Adrenal gland (tissue), 12 donors: ENCODE data around the gene NISCH. TPM values are rescaled to one million over a fixed set of nuclear protein-coding genes. Genes with fewer than 3 reads are reported as not detected.
A peak's percentile ranks its signal among the peaks of the same experiment; 100 is the strongest.

ENCODE experiments used
- DNase-seq, 7 donors: peaks; one replicate each; pipeline ENCODE4 v3.0.0-alpha.2; 2019 to 2020
- H3K27ac ChIP-seq, 5 donors: fragments of 200-600 bp; sonication (generic) in 4 of 5; 1 replicate in 3 of 5; 2 replicates in 2 of 5; pipeline versions ENCODE4 v1.5.1 to v1.8.0; 2016 to 2020; ENCODE audit warnings: mild to moderate bottlenecking in 1 of 5
- H3K27me3 ChIP-seq: fragments of 200-600 bp; 2 replicates; pipeline ENCODE4 v1.8.0; 2021
- H3K36me3 ChIP-seq, 2 donors: fragments of 200-600 bp; replicated peaks in 1 of 2; 1 replicate in 1 of 2; 2 replicates in 1 of 2; pipeline versions ENCODE4 v1.5.1 to v1.8.0; 2018 to 2022
- H3K4me1 ChIP-seq, 2 donors: fragments of 200-600 bp; replicated peaks in 1 of 2; 1 replicate in 1 of 2; 2 replicates in 1 of 2; pipeline versions ENCODE4 v1.5.1 to v1.8.0; 2018 to 2021
- H3K4me3 ChIP-seq, 4 donors: fragments of 200-600 bp; sonication (generic) in 3 of 4; one replicate each; pipeline ENCODE4 v1.5.1; 2016 to 2018
- H3K9me3 ChIP-seq, 3 donors: fragments of 200-600 bp; sonication (generic) in 1 of 3; replicated peaks in 1 of 3; 1 replicate in 2 of 3; 2 replicates in 1 of 3; pipeline versions ENCODE4 v1.5.1 to v1.8.0; 2016 to 2021
- POLR2A ChIP-seq, 2 donors: fragments of 450-650 bp; IDR thresholded peaks; one replicate each; pipeline ENCODE4 v1.6.1; 2017; ENCODE audit warnings: antibody characterized with exemption in 2 of 2, mild to moderate bottlenecking in 2 of 2, moderate library complexity in 1 of 2
- WGBS, 4 donors: extraction: QIAGEN DNeasy Blood & Tissue Kit in 2 of 4; methylation state at CpG; one replicate each; pipeline versions ENCODE4 v1.1.5 to v1.1.7; 2013 to 2017; 5-methylcytosine and 5-hydroxymethylcytosine counted together
- intact Hi-C, 2 donors: fragments of 100-400 bp; cut with DNase I; formaldehyde crosslinking; loops; one replicate each; pipeline versions ENCODE4 v1.14.1 to v1.15.0; 2022 to 2023
- polyA plus RNA-seq, 3 donors: library from polyadenylated mRNA; stranded (reverse); fragments of 200-250 nt in 2 of 3; fragments of 350-450 nt in 1 of 3; fragmentation: Illumina TruSeq in 1 of 3; extraction: RNeasy Lipid Tissue Mini Kit (QIAGEN cat#74804) in 1 of 3; gene quantifications; one replicate each; pipeline ENCODE4 v1.2.3, GENCODE V29; 2013 to 2014
- total RNA-seq, 9 donors: library from RNA; depleted of rRNA in 4 of 9; stranded (reverse); fragments of >200 nt in 4 of 9; fragments of 120-200 nt in 1 of 9; fragmentation: NEBNext Ultra II Directional in 1 of 9; extraction: Animal tissue kit (Norgen Biotek cat#: 25700) in 1 of 9; gene quantifications; one replicate each; pipeline versions ENCODE4 v1.1.0 to v1.2.4, GENCODE V29; 2013 to 2023
- TF ChIP-seq, protein P1 (sequence below), 6 experiments: fragments of 450-650 bp in 4 of 6; fragments of 200-600 bp in 2 of 6; sonication (generic) in 1 of 6; IDR thresholded peaks; 1 replicate in 5 of 6; 2 replicates in 1 of 6; pipeline versions ENCODE4 v1.5.1 to v1.8.0; 2016 to 2021; ENCODE audit warnings: antibody characterized with exemption in 6 of 6, mild to moderate bottlenecking in 2 of 6, moderate library complexity in 1 of 6
- donor health status: healthy with polysubstance abuse.
- donor health status: Bipolar disorder and iron deficiency.
- donor health status: DM: yes; HTN: yes; CAD: no.
- donor health status: DM: no; HTN: no; CAD: no.
- donor health status: DM: no; HTN: no; CAD: no.
- donor health status: DM: yes; HTN: yes; CAD: no.

NISCH gene
- total and polyA plus RNA-seq, 12 donors: 39.4 to 186 (median 100) TPM

DNA sequence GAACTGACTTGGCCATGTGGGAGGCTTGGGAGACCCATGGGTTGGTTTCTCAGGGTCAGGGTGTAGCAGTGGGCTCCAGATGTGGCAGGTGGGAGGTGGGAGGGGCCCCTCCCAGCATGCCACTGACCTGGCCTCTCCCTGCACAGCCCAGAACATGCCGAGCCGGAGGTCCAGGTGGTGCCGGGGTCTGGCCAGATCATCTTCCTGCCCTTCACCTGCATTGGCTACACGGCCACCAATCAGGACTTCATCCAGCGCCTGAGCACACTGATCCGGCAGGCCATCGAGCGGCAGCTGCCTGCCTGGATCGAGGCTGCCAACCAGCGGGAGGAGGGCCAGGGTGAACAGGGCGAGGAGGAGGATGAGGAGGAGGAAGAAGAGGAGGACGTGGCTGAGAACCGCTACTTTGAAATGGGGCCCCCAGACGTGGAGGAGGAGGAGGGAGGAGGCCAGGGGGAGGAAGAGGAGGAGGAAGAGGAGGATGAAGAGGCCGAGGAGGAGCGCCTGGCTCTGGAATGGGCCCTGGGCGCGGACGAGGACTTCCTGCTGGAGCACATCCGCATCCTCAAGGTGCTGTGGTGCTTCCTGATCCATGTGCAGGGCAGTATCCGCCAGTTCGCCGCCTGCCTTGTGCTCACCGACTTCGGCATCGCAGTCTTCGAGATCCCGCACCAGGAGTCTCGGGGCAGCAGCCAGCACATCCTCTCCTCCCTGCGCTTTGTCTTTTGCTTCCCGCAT, 31.8 kb downstream of the NISCH start:
- 86 to 93% (median 88%) methylated on average over 27 to 31 of the region's 31 CpGs for WGBS, 4 donors
- Histone ChIP-seq H3K36me3 (peaks cover 0 to 75% of the 10 kb centered on the region in 2 donors), H3K27me3 (no peaks in the 10 kb centered on the region), H3K27ac (peak overlapping the region in 2 of 5 donors; percentile 17 to 43), H3K4me1 (peaks cover 38 to 64% of the 10 kb centered on the region in 2 donors), H3K4me3 (no peak overlapping the region), H3K9me3 (no peaks in the 10 kb centered on the region)
- intact Hi-C loops: loop anchor here in 1 of 2 donors (5.0 kb wide), 1 partner anchor 35 kb away; no protein-coding TSS in a partner anchor
- no peak for DNase-seq
- TF ChIP-seq POLR2A (IDR thresholded peaks at IDR 0.05): no peak
- TF ChIP-seq, protein P1, sequence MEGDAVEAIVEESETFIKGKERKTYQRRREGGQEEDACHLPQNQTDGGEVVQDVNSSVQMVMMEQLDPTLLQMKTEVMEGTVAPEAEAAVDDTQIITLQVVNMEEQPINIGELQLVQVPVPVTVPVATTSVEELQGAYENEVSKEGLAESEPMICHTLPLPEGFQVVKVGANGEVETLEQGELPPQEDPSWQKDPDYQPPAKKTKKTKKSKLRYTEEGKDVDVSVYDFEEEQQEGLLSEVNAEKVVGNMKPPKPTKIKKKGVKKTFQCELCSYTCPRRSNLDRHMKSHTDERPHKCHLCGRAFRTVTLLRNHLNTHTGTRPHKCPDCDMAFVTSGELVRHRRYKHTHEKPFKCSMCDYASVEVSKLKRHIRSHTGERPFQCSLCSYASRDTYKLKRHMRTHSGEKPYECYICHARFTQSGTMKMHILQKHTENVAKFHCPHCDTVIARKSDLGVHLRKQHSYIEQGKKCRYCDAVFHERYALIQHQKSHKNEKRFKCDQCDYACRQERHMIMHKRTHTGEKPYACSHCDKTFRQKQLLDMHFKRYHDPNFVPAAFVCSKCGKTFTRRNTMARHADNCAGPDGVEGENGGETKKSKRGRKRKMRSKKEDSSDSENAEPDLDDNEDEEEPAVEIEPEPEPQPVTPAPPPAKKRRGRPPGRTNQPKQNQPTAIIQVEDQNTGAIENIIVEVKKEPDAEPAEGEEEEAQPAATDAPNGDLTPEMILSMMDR (IDR thresholded peaks at IDR 0.05): no peak

DNA sequence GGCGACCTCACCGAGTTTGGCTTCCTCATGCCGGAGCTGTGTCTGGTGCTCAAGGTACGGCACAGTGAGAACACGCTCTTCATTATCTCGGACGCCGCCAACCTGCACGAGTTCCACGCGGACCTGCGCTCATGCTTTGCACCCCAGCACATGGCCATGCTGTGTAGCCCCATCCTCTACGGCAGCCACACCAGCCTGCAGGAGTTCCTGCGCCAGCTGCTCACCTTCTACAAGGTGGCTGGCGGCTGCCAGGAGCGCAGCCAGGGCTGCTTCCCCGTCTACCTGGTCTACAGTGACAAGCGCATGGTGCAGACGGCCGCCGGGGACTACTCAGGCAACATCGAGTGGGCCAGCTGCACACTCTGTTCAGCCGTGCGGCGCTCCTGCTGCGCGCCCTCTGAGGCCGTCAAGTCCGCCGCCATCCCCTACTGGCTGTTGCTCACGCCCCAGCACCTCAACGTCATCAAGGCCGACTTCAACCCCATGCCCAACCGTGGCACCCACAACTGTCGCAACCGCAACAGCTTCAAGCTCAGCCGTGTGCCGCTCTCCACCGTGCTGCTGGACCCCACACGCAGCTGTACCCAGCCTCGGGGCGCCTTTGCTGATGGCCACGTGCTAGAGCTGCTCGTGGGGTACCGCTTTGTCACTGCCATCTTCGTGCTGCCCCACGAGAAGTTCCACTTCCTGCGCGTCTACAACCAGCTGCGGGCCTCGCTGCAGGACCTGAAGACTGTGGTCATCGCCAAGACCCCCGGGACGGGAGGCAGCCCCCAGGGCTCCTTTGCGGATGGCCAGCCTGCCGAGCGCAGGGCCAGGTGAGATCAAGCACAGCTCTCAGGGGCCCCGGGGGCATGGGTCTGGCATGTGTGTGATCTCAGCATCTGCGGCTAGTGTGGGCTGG, 32.6 kb downstream of the NISCH start:
- no peak overlapping the region for H3K4me3 ChIP-seq
- H3K27me3 ChIP-seq: no peaks in the 10 kb centered on the region
- 94 to 96% (median 95%) methylated on average over 40 to 59 of the region's 59 CpGs for WGBS, 4 donors
- no peak for DNase-seq
- H3K36me3 ChIP-seq: peaks cover 0 to 75% of the 10 kb centered on the region in 2 donors
- H3K9me3 ChIP-seq: no peaks in the 10 kb centered on the region
- H3K27ac ChIP-seq: peak overlapping the region in 1 of 5 donors; percentile 85
- peaks cover 40 to 67% of the 10 kb centered on the region in 2 donors for H3K4me1 ChIP-seq
- TF ChIP-seq POLR2A (IDR thresholded peaks at IDR 0.05): no peak
- TF ChIP-seq, protein P1 (IDR thresholded peaks at IDR 0.05): no peak
- intact Hi-C loops: loop anchor here in 1 of 2 donors (5.0 kb wide), 1 partner anchor 34 kb away; no protein-coding TSS in a partner anchor

DNA sequence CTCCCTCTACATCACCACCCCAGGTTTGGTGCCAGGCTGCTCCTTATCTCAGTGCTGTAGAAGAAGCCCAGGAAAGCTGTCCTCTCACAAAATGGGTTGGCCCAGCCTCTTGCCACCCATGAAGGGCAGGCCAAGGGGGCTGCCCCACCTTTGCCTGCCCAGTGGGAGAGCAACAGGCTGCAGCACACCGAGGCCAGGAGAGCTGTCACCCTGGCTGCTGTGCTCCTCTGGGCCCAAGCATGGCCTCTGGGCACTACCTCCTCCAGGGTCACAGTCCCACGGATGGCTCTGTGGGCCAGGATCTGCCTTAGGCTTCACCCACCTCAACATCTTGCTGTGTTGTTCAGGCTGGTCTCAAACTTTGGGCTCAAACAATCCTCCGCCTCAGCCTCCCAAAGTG, 33.3 kb downstream of the NISCH start:
- TF ChIP-seq, protein P1 (IDR thresholded peaks at IDR 0.05): no peak
- no peak for TF ChIP-seq POLR2A (IDR thresholded peaks at IDR 0.05)
- 79 to 88% (median 88%) methylated on average over 3 of the region's 3 CpGs; no CpG with 5 or more reads in 1 of the 4 donors for WGBS, 4 donors
- Histone ChIP-seq H3K27me3 (no peaks in the 10 kb centered on the region), H3K4me3 (no peak overlapping the region), H3K4me1 (peaks cover 33 to 67% of the 10 kb centered on the region in 2 donors), H3K36me3 (peaks cover 0 to 76% of the 10 kb centered on the region in 2 donors), H3K27ac (peak overlapping the region in 2 of 5 donors; percentile 63 to 85), H3K9me3 (no peaks in the 10 kb centered on the region)
- no peak for DNase-seq
- intact Hi-C loops: loop anchor here in 1 of 2 donors (5.0 kb wide), 1 partner anchor 34 kb away; no protein-coding TSS in a partner anchor

DNA sequence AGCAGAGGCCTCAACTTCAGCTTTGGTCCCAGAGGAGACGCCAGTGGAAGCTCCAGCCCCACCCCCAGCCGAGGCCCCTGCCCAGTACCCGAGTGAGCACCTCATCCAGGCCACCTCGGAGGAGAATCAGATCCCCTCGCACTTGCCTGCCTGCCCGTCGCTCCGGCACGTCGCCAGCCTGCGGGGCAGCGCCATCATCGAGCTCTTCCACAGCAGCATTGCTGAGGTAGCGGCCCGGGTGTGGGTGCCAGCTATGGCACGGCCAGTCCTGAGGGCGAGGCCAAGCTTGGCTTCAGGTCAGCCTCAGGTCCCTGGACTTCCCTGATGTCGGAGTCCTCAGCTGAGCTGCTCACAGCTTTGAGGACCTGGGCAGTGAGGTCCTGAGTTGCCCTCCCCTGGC, 34.0 kb downstream of the NISCH start:
- Histone ChIP-seq H3K27ac (peak overlapping the region in 3 of 5 donors; percentile 57 to 85 (median 63)), H3K9me3 (no peaks in the 10 kb centered on the region), H3K36me3 (peaks cover 0 to 76% of the 10 kb centered on the region in 2 donors)

More for the DNA sequence above, 34.0 kb downstream of the NISCH start:
- Histone ChIP-seq H3K4me1 (peaks cover 27 to 67% of the 10 kb centered on the region in 2 donors), H3K4me3 (no peak overlapping the region), H3K27me3 (no peaks in the 10 kb centered on the region)
- WGBS, 4 donors: 84 to 91% (median 90%) methylated on average over 9 to 18 of the region's 18 CpGs; no CpG with 5 or more reads in 1 of the 4 donors
- no peak for DNase-seq
- TF ChIP-seq, protein P1 (IDR thresholded peaks at IDR 0.05): no peak
- no peak for TF ChIP-seq POLR2A (IDR thresholded peaks at IDR 0.05)
- intact Hi-C loops: loop anchor here in 1 of 2 donors (5.0 kb wide), 1 partner anchor 33 kb away; no protein-coding TSS in a partner anchor
